Small intestine (tissue), 7 donors: Measurements from ENCODE around the gene LAMA3. TPM values are rescaled to one million over a fixed set of nuclear protein-coding genes. Genes with fewer than 3 reads are reported as not detected.
A peak's percentile ranks its signal among the peaks of the same experiment; 100 is the strongest.

ENCODE experiments used
- DNase-seq, 2 donors: peaks; one replicate each; pipeline versions ENCODE4 v3.0.0 to v3.0.0-alpha.2; 2013
- FAIRE-seq: peaks from 2 replicates; lab custom pipeline; 2012; peaks lifted over from hg19 to GRCh38; lab: Jason Lieb, UNC
- H3K27ac ChIP-seq, 3 donors: one replicate each; pipeline ENCODE4 v1.5.1; 2013; ENCODE audit warnings: low read length in 2 of 3, mild to moderate bottlenecking in 2 of 3, control low read depth in 1 of 3, inconsistent platforms in 1 of 3, low read depth in 1 of 3, moderate library complexity in 1 of 3
- H3K27me3 ChIP-seq, 3 donors: one replicate each; pipeline ENCODE4 v1.6.1; 2013; ENCODE audit warnings: low read length in 3 of 3, inconsistent platforms in 1 of 3; ENCODE audit not compliant: control insufficient read depth in 3 of 3, insufficient read depth in 3 of 3
- H3K36me3 ChIP-seq, 3 donors: one replicate each; pipeline ENCODE4 v1.6.1; 2013; ENCODE audit warnings: low read length in 3 of 3, inconsistent platforms in 1 of 3, low read depth in 1 of 3, mild to moderate bottlenecking in 1 of 3, moderate library complexity in 1 of 3; ENCODE audit not compliant: control insufficient read depth in 3 of 3, insufficient read depth in 2 of 3
- H3K4me1 ChIP-seq, 3 donors: one replicate each; pipeline ENCODE4 v1.6.1; 2013; ENCODE audit warnings: low read length in 2 of 3, inconsistent platforms in 1 of 3, low read depth in 1 of 3, mild to moderate bottlenecking in 1 of 3, moderate library complexity in 1 of 3; ENCODE audit not compliant: control insufficient read depth in 3 of 3, insufficient read depth in 2 of 3
- H3K4me3 ChIP-seq, 3 donors: one replicate each; pipeline ENCODE4 v1.5.1; 2013; ENCODE audit warnings: low read length in 3 of 3, control low read depth in 1 of 3, inconsistent platforms in 1 of 3, low read depth in 1 of 3, mild to moderate bottlenecking in 1 of 3, moderate library complexity in 1 of 3
- H3K9me3 ChIP-seq, 2 donors: one replicate each; pipeline ENCODE4 v1.6.1; 2013; ENCODE audit warnings: low read depth in 1 of 2, low read length in 1 of 2; ENCODE audit not compliant: control insufficient read depth in 2 of 2, insufficient read depth in 1 of 2
- whole genome bisulfite sequencing, 3 donors: extraction: QIAGEN DNeasy Blood & Tissue Kit; methylation state at CpG; one replicate each; pipeline ENCODE4 v1.1.7; 2013; 5-methylcytosine and 5-hydroxymethylcytosine counted together
- polyA plus RNA-seq, 4 donors: library from polyadenylated mRNA; stranded (reverse) in 3 of 4; unstranded in 1 of 4; fragments of 200-250 nt in 3 of 4; fragments of 120-200 nt in 1 of 4; gene quantifications; one replicate each; pipeline versions ENCODE4 v1.2.1 to v1.2.3, GENCODE V29; 2013
- donor health status: healthy with polysubstance abuse.
- donor health status: control.
- donor health status: control.
- donor health status: Bipolar disorder and iron deficiency.
- donor health status: healthy.

The LAMA3 gene
- polyA plus RNA-seq, 4 donors = 9.7 to 67.4 (median 22.0) TPM

- Histone ChIP-seq H3K27me3 (no peaks in the 10 kb centered on the region), H3K36me3 (no peaks in the 10 kb centered on the region), H3K4me3 (no peak overlapping the region), H3K4me1 (no peaks in the 10 kb centered on the region), H3K27ac (no peak overlapping the region), H3K9me3 (peaks cover 0 to 5% of the 10 kb centered on the region in 2 donors)
- DNase-seq (peak; percentile 70 to 75), FAIRE-seq (no peak)
- WGBS, 3 donors = 37 to 48% (median 45%) methylated on average over 6 of the region's 6 CpGs
Measured at GRCh38 chr18:23703057-23703986, 14.1 kb downstream of the LAMA3 start.

- peaks cover 0 to 5% of the 10 kb centered on the region in 2 donors for H3K9me3 ChIP-seq
- 24 to 48% (median 40%) methylated on average over 6 of the region's 6 CpGs for WGBS, 3 donors
- no peaks in the 10 kb centered on the region for H3K4me1 ChIP-seq
- DNase-seq (no peak), FAIRE-seq (no peak)
- no peak overlapping the region for H3K27ac ChIP-seq
- no peaks in the 10 kb centered on the region for H3K36me3 ChIP-seq
- no peaks in the 10 kb centered on the region for H3K27me3 ChIP-seq
- no peak overlapping the region for H3K4me3 ChIP-seq
Measured at GRCh38 chr18:23703987-23704384, 14.7 kb downstream of the LAMA3 start.

DNA sequence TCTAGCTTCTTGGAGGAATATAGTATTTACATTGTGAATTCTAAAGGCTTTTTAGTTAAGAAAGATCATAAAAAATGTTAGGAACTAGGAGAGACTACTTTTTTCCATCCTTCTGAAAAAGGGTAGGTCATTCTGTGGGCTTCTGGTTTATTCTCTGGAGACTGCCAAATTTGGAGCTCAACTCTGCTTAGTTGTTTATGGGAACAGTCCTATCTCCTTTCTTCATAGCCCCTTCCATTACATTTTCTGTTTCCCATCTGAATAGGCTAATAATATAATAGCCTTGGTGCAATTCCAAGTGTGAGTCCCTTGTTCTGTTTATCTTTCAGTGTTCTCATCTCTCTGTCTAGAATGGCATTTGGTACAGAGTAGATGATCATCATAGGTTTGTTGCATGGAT lies 15.6 kb downstream of the LAMA3 start:
- H3K4me3 ChIP-seq = no peak overlapping the region
- H3K27me3 ChIP-seq = no peaks in the 10 kb centered on the region
- H3K27ac ChIP-seq = no peak overlapping the region
- DNase-seq = no peak
- no peaks in the 10 kb centered on the region for H3K4me1 ChIP-seq
- H3K9me3 ChIP-seq = peaks cover 0 to 5% of the 10 kb centered on the region in 2 donors
- no peak for FAIRE-seq
- no peaks in the 10 kb centered on the region for H3K36me3 ChIP-seq

DNA sequence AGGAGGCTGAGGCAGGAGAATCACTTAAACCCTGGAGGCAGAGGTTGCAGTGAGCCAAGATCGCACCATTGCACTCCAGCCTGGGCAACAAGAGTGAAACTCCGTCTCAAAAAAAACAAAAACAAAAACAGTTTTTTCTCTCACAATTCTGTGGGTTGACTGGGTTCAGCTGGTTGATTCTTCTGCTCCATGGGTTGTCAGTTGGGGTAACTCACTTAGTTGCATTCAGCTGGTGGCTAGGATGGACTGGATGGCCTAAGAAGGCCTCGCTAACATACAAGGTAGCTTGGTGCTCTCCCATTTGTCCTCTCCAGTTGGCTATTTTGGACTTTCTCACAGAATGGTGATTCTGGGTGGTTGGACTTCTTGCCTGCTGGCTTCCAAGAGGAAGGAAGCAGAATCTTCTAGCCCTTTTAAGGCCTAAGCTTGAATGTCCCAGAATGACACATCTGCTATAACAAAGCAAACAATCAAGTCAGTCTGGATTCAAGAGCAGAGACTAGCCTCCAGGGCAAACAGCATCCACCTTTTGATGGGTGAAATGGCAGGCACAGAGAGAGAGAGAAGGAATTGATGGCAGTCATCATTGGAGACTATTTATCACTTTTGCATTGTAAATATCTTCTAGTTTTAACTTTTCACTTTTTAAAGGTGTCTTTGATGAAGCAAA lies 17.9 kb downstream of the LAMA3 start:
- H3K9me3 ChIP-seq = peaks cover 0 to 5% of the 10 kb centered on the region in 2 donors
- H3K4me3 ChIP-seq = no peak overlapping the region
- DNase-seq = no peak
- no peaks in the 10 kb centered on the region for H3K27me3 ChIP-seq
- 97 to 99% (median 98%) methylated on average over 3 of the region's 3 CpGs for WGBS, 3 donors
- FAIRE-seq = no peak
- H3K4me1 ChIP-seq = peaks cover 0 to 13% (median 0%) of the 10 kb centered on the region in 3 donors
- H3K27ac ChIP-seq = no peak overlapping the region
- H3K36me3 ChIP-seq = no peaks in the 10 kb centered on the region

GRCh38 chr18:23710068-23710527 lies 20.8 kb downstream of the LAMA3 start:
- no peak overlapping the region for H3K4me3 ChIP-seq
- peaks cover 0 to 5% of the 10 kb centered on the region in 2 donors for H3K9me3 ChIP-seq
- H3K27ac ChIP-seq = peak overlapping the region in 1 of 3 donors; percentile 66
- H3K27me3 ChIP-seq = no peaks in the 10 kb centered on the region
- H3K36me3 ChIP-seq = no peaks in the 10 kb centered on the region
- H3K4me1 ChIP-seq = peaks cover 0 to 15% (median 0%) of the 10 kb centered on the region in 3 donors
- WGBS, 3 donors = 76 to 85% (median 78%) methylated on average over 17 of the region's 17 CpGs
- peak; percentile 30 to 47 for DNase-seq
- no peak for FAIRE-seq

DNA sequence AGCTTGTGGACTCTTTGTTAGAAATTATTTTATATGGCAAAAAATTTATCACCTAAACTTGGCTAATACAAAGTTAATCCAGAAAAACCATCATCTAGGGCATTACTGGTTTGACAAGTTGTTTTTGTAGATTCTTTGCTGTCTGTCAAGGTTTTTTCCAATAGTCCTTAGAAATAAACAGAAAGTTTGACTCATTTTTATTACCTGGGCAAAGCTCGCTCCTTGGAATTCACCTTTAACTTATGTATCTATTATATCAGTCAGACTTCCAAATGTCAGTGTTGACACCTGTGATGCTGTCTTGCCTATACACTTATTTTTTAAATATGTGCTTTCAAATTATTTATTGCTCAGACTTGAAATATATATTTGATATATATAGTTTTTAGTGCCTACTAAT lies 21.7 kb downstream of the LAMA3 start:
- DNase-seq (peak; percentile 83 to 86), FAIRE-seq (peak; percentile 65)
- H3K36me3 ChIP-seq = no peaks in the 10 kb centered on the region
- peaks cover 0 to 5% of the 10 kb centered on the region in 2 donors for H3K9me3 ChIP-seq
- peak overlapping the region in 1 of 3 donors; percentile 77 for H3K27ac ChIP-seq
- peaks cover 0 to 17% (median 0%) of the 10 kb centered on the region in 3 donors for H3K4me1 ChIP-seq
- H3K27me3 ChIP-seq = no peaks in the 10 kb centered on the region
- H3K4me3 ChIP-seq = no peak overlapping the region
- 13 to 66% (median 56%) methylated on average over 1 of the region's 1 CpG for WGBS, 3 donors

DNA sequence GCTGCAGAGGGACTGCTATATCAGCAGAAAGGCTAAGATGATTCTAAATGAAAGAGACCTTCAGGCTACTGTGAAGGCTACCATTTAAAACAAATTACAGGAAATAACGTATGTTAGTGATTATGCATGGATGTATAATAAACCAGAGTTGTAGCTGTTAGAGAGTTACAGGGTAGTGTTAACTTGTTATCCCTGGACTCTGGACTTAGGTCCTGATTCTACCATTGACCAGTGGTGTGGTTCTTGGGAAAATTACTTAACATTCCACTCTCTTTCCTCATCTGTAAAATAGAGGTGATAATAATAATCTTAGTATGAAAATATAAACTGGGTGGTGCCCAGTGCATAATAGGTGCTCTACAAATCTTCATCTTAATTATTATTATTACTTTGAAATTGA lies 22.2 kb downstream of the LAMA3 start:
- Histone ChIP-seq H3K4me1 (peaks cover 0 to 17% (median 0%) of the 10 kb centered on the region in 3 donors), H3K9me3 (peaks cover 0 to 5% of the 10 kb centered on the region in 2 donors), H3K27ac (peak overlapping the region in 1 of 3 donors; percentile 77), H3K27me3 (no peaks in the 10 kb centered on the region), H3K4me3 (no peak overlapping the region), H3K36me3 (no peaks in the 10 kb centered on the region)
- WGBS, 3 donors = 13 to 55% (median 50%) methylated on average over 1 of the region's 1 CpG
- FAIRE-seq (no peak), DNase-seq (peak; percentile 75 to 76)

DNA sequence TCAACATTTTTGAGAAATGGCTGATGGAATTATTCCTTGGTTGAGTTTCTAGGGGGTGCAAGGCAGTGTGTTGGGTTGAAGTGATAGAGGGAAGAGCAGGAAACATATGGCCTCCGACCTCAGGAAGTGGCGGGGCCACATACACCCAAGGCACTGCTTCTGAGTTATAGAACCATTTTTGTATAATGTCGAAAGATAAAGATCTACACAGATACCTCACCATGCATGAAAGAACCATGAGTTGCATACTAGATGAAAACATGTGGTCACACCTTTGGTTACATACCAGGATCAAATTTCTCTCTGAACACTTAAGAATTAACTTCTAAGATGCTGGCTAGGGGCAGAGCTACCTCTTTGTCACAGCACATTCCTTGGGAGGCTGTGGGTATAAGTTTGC lies 23.2 kb downstream of the LAMA3 start:
- 63 to 83% (median 69%) methylated on average over 3 of the region's 3 CpGs for WGBS, 3 donors
- H3K4me3 ChIP-seq = no peak overlapping the region
- DNase-seq (no peak), FAIRE-seq (no peak)
- H3K36me3 ChIP-seq = no peaks in the 10 kb centered on the region
- no peak overlapping the region for H3K27ac ChIP-seq
- H3K9me3 ChIP-seq = no peaks in the 10 kb centered on the region
- H3K27me3 ChIP-seq = no peaks in the 10 kb centered on the region
- peaks cover 0 to 17% (median 0%) of the 10 kb centered on the region in 3 donors for H3K4me1 ChIP-seq
